HG03175 (cell line): ENCODE data around the gene HRAS.

Experiments
- ATAC-seq: cut with Tn5 transposase; IDR thresholded peaks from one replicate; pipeline ENCODE4 v1.9.1; 2021; ENCODE audit warnings: mild to moderate bottlenecking, moderate library complexity; ENCODE audit not compliant: unreplicated experiment

HRAS gene

GRCh38 chr11:554428-555226 is 19.3 kb upstream of the HRAS start:
- peak; percentile 50 for ATAC-seq

GRCh38 chr11:553988-554340 is 18.6 kb upstream of the HRAS start:
- no peak for ATAC-seq

GRCh38 chr11:553083-553987 is 18.0 kb upstream of the HRAS start:
- no peak for ATAC-seq

GRCh38 chr11:551596-551995 is 16.2 kb upstream of the HRAS start:
- no peak for ATAC-seq

GRCh38 chr11:551131-551530 is 15.8 kb upstream of the HRAS start:
- no peak for ATAC-seq

- ATAC-seq: no peak
Observed at GRCh38 chr11:550746-551085, 15.3 kb upstream of the HRAS start.

GRCh38 chr11:550021-550745 is 14.8 kb upstream of the HRAS start:
- no peak for ATAC-seq

GRCh38 chr11:548700-549603 is 13.6 kb upstream of the HRAS start:
- ATAC-seq: no peak

GRCh38 chr11:545171-545570 is 9.8 kb upstream of the HRAS start:
- no peak for ATAC-seq

- no peak for ATAC-seq
Observed at GRCh38 chr11:544817-545166, 9.4 kb upstream of the HRAS start.

- ATAC-seq: no peak
Observed at GRCh38 chr11:541433-541885, 6.1 kb upstream of the HRAS start.

GRCh38 chr11:540583-541432 is 5.4 kb upstream of the HRAS start:
- no peak for ATAC-seq

GRCh38 chr11:539971-540481 is 4.7 kb upstream of the HRAS start:
- ATAC-seq: no peak

GRCh38 chr11:538431-539051 is 3.2 kb upstream of the HRAS start:
- no peak for ATAC-seq

- ATAC-seq: no peak
Observed at GRCh38 chr11:537622-538430, 2.5 kb upstream of the HRAS start.

GRCh38 chr11:536841-537621 is 1.7 kb upstream of the HRAS start, which contains the start of gene LRRC56:
Gene LRRC56, plus strand, starts transcription at chr11:537527. Its CDS starts 3,158 bp downstream, at chr11:540685.
- ATAC-seq: peak; percentile 52

- peak; percentile 16 for ATAC-seq
Observed at GRCh38 chr11:535210-535518, 212 bp downstream of the HRAS start.
